GM10248 (cell line): ENCODE data around the gene OLAH.

Experiments
- CTCF ChIA-PET: fragments of 300-600 bp; sonication (Branson Sonifier 250); formaldehyde crosslinking; extraction: SDS; loops from one replicate; lab custom pipeline; 2021; ENCODE audit warnings: antibody characterized with exemption; lab: Yijun Ruan, JAX
- POLR2A ChIA-PET: fragments of 350-650 bp; sonication (Branson Sonifier 250); formaldehyde crosslinking; extraction: SDS; loops from one replicate; lab custom pipeline; 2020; ENCODE audit warnings: antibody characterized with exemption; lab: Yijun Ruan, JAX
- DNase-seq: peaks from one replicate; pipeline ENCODE4 v3.0.0; 2012; ENCODE audit errors: extremely low spot score
- TF ChIP-seq, protein P1 (sequence below): IDR thresholded peaks from 2 replicates; pipeline ENCODE4 v1.5.1; 2012; ENCODE audit warnings: mild to moderate bottlenecking, low read depth; ENCODE audit errors: extremely low read depth, missing control alignments, control extremely low read depth

The OLAH gene

DNA sequence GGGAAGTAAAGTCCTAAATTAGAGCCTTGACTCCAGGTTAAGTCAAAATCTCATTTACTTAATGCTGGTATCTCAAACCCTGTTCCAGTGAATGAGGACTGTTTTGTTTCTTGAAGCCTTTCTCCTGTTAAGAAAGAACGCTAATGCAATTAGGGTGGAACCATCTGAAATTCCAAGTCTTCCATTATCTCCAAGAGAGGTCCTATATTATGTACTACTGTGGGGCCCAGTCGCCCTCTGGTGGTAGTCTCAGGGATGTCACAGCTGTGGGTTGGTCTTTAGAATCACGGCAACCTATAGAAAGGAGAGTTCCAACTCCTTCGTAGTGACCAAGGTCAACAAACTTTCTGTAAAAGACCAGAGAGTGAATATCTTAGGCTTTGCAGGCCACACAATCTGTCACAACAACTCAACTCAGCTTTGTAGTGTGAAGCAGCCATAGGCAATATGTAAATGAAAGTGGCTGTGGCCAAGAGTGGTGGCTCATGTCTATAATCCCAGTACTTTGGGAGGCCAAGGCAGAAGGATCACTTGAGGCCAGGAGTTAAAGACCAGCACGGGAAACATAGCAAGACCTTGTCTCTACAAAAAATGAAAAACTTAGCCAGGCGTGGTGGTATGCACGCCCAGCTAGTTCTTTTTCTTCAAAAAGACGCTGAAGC is 62.7 kb downstream of the OLAH start:
- DNase-seq: peak; percentile 66
- POLR2A ChIA-PET: no interaction called here

DNA sequence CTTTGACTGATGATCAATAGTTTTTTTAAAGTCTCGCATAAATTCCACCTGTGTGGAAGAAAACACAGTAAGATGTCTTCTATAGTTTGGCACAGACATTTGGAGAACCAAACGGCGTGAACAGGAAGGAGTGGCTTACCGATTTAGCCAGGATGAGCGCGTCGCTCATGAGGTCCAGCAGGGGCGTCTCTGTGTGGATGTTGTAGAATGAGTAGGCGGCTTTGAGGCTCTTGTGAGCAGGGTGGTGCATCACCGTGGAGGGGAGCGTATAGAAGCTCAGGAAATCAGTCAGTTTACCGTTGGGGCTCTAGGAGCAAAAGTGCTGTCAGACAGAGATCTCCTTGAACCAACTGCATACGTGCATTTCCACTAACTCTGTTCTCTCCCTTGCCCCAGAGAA is 68.9 kb downstream of the OLAH start:
- CTCF ChIA-PET: interaction anchor here (2.4 kb wide), 1 partner anchor 55 kb away, joined by 9 read pairs; the partner anchor contains the start of gene NMT2
- DNase-seq: no peak
- TF ChIP-seq, protein P1, sequence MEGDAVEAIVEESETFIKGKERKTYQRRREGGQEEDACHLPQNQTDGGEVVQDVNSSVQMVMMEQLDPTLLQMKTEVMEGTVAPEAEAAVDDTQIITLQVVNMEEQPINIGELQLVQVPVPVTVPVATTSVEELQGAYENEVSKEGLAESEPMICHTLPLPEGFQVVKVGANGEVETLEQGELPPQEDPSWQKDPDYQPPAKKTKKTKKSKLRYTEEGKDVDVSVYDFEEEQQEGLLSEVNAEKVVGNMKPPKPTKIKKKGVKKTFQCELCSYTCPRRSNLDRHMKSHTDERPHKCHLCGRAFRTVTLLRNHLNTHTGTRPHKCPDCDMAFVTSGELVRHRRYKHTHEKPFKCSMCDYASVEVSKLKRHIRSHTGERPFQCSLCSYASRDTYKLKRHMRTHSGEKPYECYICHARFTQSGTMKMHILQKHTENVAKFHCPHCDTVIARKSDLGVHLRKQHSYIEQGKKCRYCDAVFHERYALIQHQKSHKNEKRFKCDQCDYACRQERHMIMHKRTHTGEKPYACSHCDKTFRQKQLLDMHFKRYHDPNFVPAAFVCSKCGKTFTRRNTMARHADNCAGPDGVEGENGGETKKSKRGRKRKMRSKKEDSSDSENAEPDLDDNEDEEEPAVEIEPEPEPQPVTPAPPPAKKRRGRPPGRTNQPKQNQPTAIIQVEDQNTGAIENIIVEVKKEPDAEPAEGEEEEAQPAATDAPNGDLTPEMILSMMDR: no peak
- POLR2A ChIA-PET: no interaction called here

More for the DNA sequence above, 62.7 kb downstream of the OLAH start:
- CTCF ChIA-PET: interaction anchor here (1.2 to 3.9 kb wide), 14 partner anchors 9 to 228 kb away, joined by 3 to 27 read pairs (median 5); partner anchors contain the start of genes DCLRE1C, RPP38 and SUV39H2
- TF ChIP-seq, protein P1: peak; percentile 68

DNA sequence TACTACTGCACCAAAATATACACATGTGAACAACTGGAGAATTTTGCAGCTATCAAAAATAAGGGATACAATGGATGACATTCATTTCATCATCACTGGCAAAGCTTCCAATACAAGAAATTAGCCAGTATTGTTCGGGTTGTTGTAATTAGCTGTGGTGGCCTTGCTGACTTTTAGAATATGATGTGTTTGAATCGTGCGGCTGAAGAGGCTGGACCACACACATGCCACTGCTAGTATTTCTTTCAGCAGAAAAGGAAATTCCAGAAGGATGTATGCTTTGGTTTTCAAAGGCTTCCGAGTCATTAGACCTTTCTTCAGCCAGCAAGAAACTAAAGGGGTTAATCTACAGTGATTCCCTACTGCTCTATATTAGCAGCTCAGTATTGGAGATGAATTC is 70.0 kb downstream of the OLAH start:
- TF ChIP-seq, protein P1: no peak
- POLR2A ChIA-PET: no interaction called here
- DNase-seq: no peak
- CTCF ChIA-PET: interaction anchor here (1.5 to 2.5 kb wide), 4 partner anchors 8 to 54 kb away, joined by 5 to 11 read pairs (median 7); partner anchors contain the start of gene NMT2

DNA sequence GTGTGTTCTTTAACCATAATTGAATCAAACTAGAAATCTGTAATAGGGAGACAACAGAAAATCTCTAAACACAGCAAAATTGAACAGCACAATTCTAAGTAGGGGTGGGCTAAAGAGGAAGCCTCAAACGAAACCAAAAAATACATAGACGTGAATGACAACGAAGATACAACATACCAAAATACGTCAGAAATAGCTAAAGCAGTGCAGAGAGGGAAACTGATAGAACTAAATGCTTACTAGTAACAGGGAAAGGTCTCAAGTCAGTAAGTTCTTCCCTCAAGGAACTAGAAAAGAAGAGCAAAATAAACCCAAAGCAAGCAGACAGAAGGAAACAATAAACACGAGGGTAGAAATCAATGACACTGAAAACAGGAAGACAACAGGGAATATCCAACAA is 72.5 kb downstream of the OLAH start:
- ChIA-PET CTCF (interaction anchor here (4.3 kb wide), 1 partner anchor 10 kb away, joined by 23 read pairs; no protein-coding TSS in a partner anchor), POLR2A (no interaction called here)
- TF ChIP-seq, protein P1: no peak

DNA sequence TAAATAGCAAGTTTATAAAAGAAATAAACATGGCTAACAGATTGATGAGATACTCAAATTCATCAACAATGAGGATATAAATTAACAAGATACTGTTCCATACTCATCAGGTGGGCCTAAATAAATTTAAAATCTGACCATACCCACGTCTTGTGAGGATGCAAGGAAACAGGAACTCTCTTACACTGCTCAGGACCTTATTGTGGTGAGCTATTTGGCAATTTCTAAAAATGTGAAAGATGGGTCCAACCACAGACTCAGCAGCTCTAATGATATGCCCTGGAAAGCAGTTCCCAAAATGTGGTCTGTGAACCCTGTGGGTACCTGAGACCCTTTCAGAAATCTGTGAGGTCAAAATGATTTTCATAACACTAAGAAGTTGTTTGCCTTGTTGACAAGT is 74.9 kb downstream of the OLAH start:
- POLR2A ChIA-PET: no interaction called here
- CTCF ChIA-PET: interaction anchor here (4.3 kb wide), 1 partner anchor 13 kb away, joined by 23 read pairs; no protein-coding TSS in a partner anchor

More for the DNA sequence above, 72.5 kb downstream of the OLAH start:
- DNase-seq: no peak

DNA sequence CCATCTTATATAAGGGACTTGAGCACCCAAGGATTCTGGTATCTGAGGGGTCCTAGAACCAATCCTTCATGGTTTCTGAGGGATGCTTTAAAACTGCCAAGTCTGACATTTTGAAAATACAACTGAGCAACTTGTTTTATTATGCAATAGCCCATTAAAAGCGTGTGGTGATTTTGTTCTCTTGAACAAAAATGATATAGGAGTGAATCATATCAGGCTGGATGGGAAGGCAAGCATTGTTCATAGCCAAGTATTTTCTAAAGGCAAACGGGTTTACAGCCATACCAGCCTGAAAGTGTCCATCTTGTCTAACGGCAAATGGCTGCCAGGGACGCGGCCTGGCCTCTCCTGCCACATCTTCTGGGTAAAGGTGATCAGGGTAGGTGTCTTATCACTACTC is 76.8 kb downstream of the OLAH start:
- DNase-seq: no peak
- POLR2A ChIA-PET: no interaction called here
- TF ChIP-seq, protein P1: no peak
- CTCF ChIA-PET: interaction anchor here (4.1 kb wide), 1 partner anchor 15 kb away, joined by 27 read pairs; no protein-coding TSS in a partner anchor

More for the DNA sequence above, 74.9 kb downstream of the OLAH start:
- DNase-seq: no peak
- TF ChIP-seq, protein P1: no peak
